DMS53 (cell line): ENCODE data around the gene SPAAR.

Source experiments
- DNase-seq: peaks from one replicate; lab custom pipeline; 2025; lab: John Stamatoyannopoulos, UW

The SPAAR gene

GRCh38 chr9:35948901-35949318, 39.6 kb downstream of the SPAAR start:
- DNase-seq, result no peak

GRCh38 chr9:35951736-35952135, 42.4 kb downstream of the SPAAR start:
- no peak for DNase-seq

- DNase-seq, result no peak
Observed at GRCh38 chr9:35952526-35953191, 43.4 kb downstream of the SPAAR start.

GRCh38 chr9:35954942-35955546, 45.8 kb downstream of the SPAAR start:
- DNase-seq, result peak; percentile 79

- DNase-seq, result no peak
Observed at GRCh38 chr9:35956651-35957050, 47.4 kb downstream of the SPAAR start.

GRCh38 chr9:35958104-35958837, 49.0 kb downstream of the SPAAR start, which contains the start of gene OR2S2:
Gene OR2S2 (minus strand): TSS chr9:35958154. CDS start chr9:35958098, 56 bp downstream.
- no peak for DNase-seq

GRCh38 chr9:35960039-35960655, 50.9 kb downstream of the SPAAR start:
- DNase-seq, result no peak
